ENCODE results near the gene PAX1. TPM values are rescaled to one million over a fixed set of nuclear protein-coding genes. Genes with fewer than 3 reads are reported as not detected.
A peak's percentile ranks its signal among the peaks of the same experiment; 100 is the strongest.

PAX1 gene
- polyA plus RNA-seq, 1 of the 3 experiments (the other 2 are of a cell fraction), result not detected

DNA sequence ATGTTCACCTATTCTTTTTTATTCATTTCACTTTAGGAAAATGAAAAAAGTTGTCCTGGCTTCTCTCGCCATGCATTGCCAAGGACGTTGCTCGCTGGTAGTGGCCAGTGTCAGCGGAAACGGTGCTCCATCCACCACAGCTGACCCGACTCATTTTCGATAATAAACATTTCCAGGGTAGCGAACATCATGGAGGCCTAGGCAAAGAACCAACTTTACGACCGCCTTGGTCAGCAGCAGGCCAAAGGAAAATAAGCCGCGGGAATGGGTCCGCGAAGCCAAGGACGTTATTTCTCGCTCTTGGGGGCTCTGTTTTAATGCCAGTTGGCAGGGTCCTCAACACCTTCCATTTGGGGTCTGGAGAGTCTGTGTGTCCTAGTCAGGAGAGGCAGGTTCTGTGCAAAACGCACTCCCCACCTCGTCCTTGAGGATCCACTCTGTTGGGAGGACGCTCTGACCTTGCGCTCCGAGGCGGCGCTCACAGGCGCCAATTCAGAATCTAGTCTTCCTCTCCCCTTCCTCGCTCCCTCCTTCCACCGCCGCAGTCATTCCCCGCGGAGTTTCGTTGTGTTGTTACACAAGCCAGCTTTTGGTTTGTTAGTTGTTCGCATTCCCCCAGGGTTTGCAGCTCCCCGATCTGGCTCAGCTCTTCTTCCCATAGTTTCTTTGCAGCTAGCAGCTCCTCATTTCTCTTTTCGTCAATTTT, 4.1 kb upstream of the PAX1 start:
- H4K20me1 ChIP-seq (ENCODE audit: insufficient read depth), result peaks cover 2% of the 10 kb centered on the region; the same call in 1 of the 2 replicates
- H3K36me3 ChIP-seq (replicated peaks in 1 of 2; ENCODE audit: control insufficient read depth in 1 of 2, insufficient read depth in 2 of 2, low read length in 1 of 2), result no peaks in the 10 kb centered on the region
- H3K4me2 ChIP-seq, result no peak overlapping the region
- no peak overlapping the region for H3K27ac ChIP-seq (ENCODE audit: low read depth in 2 of 2, low read length in 1 of 2)
- peaks cover 75% of the 10 kb centered on the region for H3K27me3 ChIP-seq (ENCODE audit: insufficient read depth)
- POLR2A ChIA-PET, result no interaction called here
- DNase-seq, result no peak
- H3K79me2 ChIP-seq (ENCODE audit: insufficient read depth), result no peaks in the 10 kb centered on the region; the same call in 1 of the 2 replicates
- H3F3A ChIP-seq (replicated peaks; ENCODE audit: insufficient read depth), result no peaks in the 10 kb centered on the region
- 14% methylated on average over 33 of the region's 33 CpGs for WGBS (ENCODE audit: low lambda C conversion rate)
- H3K9me2 ChIP-seq, result no peaks in the 10 kb centered on the region
- no peak overlapping the region for H3K9ac ChIP-seq
- H3K4me3 ChIP-seq (ENCODE audit: low read depth in 2 of 2, low read length in 1 of 2), result no peak overlapping the region
- CTCF ChIA-PET, result interaction anchor here (1.1 to 4.2 kb wide), 3 partner anchors 11 to 18 kb away, joined by 4 to 16 read pairs (median 12); no protein-coding TSS in a partner anchor
- H2AFZ ChIP-seq (ENCODE audit: low read depth), result no peak overlapping the region
- no peaks in the 10 kb centered on the region for H3K9me3 ChIP-seq
- H3K4me1 ChIP-seq (ENCODE audit: control insufficient read depth in 1 of 2, insufficient read depth in 2 of 2, low read depth in 1 of 2, low read length in 1 of 2), result no peaks in the 10 kb centered on the region; a peak in 1 of 4 replicates
- TF ChIP-seq, protein P1, sequence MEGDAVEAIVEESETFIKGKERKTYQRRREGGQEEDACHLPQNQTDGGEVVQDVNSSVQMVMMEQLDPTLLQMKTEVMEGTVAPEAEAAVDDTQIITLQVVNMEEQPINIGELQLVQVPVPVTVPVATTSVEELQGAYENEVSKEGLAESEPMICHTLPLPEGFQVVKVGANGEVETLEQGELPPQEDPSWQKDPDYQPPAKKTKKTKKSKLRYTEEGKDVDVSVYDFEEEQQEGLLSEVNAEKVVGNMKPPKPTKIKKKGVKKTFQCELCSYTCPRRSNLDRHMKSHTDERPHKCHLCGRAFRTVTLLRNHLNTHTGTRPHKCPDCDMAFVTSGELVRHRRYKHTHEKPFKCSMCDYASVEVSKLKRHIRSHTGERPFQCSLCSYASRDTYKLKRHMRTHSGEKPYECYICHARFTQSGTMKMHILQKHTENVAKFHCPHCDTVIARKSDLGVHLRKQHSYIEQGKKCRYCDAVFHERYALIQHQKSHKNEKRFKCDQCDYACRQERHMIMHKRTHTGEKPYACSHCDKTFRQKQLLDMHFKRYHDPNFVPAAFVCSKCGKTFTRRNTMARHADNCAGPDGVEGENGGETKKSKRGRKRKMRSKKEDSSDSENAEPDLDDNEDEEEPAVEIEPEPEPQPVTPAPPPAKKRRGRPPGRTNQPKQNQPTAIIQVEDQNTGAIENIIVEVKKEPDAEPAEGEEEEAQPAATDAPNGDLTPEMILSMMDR (IDR thresholded peaks at IDR 0.05), result no peak
- TF ChIP-seq NFIC (IDR thresholded peaks at IDR 0.05; ENCODE audit: borderline replicate concordance) (no peak), NRF1 (IDR thresholded peaks at IDR 0.05; ENCODE audit: low read depth, low read length) (no peak), FOSL2 (IDR thresholded peaks at IDR 0.05; ENCODE audit: borderline replicate concordance, low read depth) (no peak), CHD2 (IDR thresholded peaks at IDR 0.05; ENCODE audit: low read length, partially characterized antibody) (no peak), JUND (IDR thresholded peaks at IDR 0.05) (no peak)
- TF ChIP-seq, protein P2, sequence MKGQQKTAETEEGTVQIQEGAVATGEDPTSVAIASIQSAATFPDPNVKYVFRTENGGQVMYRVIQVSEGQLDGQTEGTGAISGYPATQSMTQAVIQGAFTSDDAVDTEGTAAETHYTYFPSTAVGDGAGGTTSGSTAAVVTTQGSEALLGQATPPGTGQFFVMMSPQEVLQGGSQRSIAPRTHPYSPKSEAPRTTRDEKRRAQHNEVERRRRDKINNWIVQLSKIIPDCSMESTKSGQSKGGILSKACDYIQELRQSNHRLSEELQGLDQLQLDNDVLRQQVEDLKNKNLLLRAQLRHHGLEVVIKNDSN (IDR thresholded peaks at IDR 0.05; ENCODE audit: borderline replicate concordance, low read depth), result no peak
- TF ChIP-seq, protein P3, sequence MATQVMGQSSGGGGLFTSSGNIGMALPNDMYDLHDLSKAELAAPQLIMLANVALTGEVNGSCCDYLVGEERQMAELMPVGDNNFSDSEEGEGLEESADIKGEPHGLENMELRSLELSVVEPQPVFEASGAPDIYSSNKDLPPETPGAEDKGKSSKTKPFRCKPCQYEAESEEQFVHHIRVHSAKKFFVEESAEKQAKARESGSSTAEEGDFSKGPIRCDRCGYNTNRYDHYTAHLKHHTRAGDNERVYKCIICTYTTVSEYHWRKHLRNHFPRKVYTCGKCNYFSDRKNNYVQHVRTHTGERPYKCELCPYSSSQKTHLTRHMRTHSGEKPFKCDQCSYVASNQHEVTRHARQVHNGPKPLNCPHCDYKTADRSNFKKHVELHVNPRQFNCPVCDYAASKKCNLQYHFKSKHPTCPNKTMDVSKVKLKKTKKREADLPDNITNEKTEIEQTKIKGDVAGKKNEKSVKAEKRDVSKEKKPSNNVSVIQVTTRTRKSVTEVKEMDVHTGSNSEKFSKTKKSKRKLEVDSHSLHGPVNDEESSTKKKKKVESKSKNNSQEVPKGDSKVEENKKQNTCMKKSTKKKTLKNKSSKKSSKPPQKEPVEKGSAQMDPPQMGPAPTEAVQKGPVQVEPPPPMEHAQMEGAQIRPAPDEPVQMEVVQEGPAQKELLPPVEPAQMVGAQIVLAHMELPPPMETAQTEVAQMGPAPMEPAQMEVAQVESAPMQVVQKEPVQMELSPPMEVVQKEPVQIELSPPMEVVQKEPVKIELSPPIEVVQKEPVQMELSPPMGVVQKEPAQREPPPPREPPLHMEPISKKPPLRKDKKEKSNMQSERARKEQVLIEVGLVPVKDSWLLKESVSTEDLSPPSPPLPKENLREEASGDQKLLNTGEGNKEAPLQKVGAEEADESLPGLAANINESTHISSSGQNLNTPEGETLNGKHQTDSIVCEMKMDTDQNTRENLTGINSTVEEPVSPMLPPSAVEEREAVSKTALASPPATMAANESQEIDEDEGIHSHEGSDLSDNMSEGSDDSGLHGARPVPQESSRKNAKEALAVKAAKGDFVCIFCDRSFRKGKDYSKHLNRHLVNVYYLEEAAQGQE (IDR thresholded peaks at IDR 0.05; ENCODE audit: low read depth, low read length), result no peak

DNA sequence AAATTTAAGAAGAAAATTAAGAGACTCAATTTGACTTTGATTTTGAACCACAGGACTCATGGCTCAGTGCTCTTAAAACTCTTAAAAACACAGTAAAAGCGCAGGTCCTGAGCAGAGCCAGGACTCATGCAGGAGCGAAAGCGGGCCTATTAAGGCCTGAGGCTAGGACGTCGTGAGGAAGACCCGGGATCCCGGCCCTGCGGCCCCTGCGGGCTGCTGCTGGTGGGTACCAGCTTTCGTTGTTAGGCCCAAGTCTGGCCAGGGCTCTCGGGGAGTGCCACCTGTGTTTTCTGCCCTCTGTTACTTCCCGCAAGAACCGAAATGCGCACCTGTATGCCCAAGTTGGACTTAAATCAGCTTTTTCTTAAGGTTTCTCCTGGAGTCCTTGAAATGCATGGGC, 3.4 kb upstream of the PAX1 start:
- no peak for TF ChIP-seq SMC3 (IDR thresholded peaks at IDR 0.05; ENCODE audit: low read depth, low read length)
- no peak overlapping the region for H3K9ac ChIP-seq
- H3K36me3 ChIP-seq (replicated peaks in 1 of 2; ENCODE audit: control insufficient read depth in 1 of 2, insufficient read depth in 2 of 2, low read length in 1 of 2), result no peaks in the 10 kb centered on the region
- H2AFZ ChIP-seq (ENCODE audit: low read depth), result no peak overlapping the region
- no peaks in the 10 kb centered on the region for H3K9me3 ChIP-seq
- no peak overlapping the region for H3K4me3 ChIP-seq (ENCODE audit: low read depth in 2 of 2, low read length in 1 of 2)
- no peak for DNase-seq
- H3K4me1 ChIP-seq (ENCODE audit: control insufficient read depth in 1 of 2, insufficient read depth in 2 of 2, low read depth in 1 of 2, low read length in 1 of 2), result no peaks in the 10 kb centered on the region; a peak in 1 of 4 replicates
- H3F3A ChIP-seq (replicated peaks; ENCODE audit: insufficient read depth), result no peaks in the 10 kb centered on the region
- CTCF ChIA-PET, result interaction anchor here (1.1 to 4.2 kb wide), 6 partner anchors 11 to 864 kb away, joined by 3 to 16 read pairs (median 4); no protein-coding TSS in a partner anchor
- H4K20me1 ChIP-seq (ENCODE audit: insufficient read depth), result peaks cover 2% of the 10 kb centered on the region; the same call in 1 of the 2 replicates
- peak overlapping the region; percentile 74; the same call in 1 of the 2 replicates for H3K4me2 ChIP-seq
- 17% methylated on average over 11 of the region's 14 CpGs for WGBS (ENCODE audit: low lambda C conversion rate)
- H3K27ac ChIP-seq (ENCODE audit: low read depth in 2 of 2, low read length in 1 of 2), result no peak overlapping the region
- H3K27me3 ChIP-seq (ENCODE audit: insufficient read depth), result peaks cover 75% of the 10 kb centered on the region
- POLR2A ChIA-PET, result no interaction called here
- no peaks in the 10 kb centered on the region; the same call in 1 of the 2 replicates for H3K79me2 ChIP-seq (ENCODE audit: insufficient read depth)
- no peaks in the 10 kb centered on the region for H3K9me2 ChIP-seq

Data from SK-N-SH (cell line).